Stimulated activated CD8-positive, alpha-beta memory T cell treated with anti-CD3 and anti-CD28 coated beads, Interleukin-7, amount 100 ng/mL, for 4 hours (primary cell): ENCODE data around the gene SLC25A47.

Experiments used
- DNase-seq, 2 donors: peaks; one replicate each; pipeline ENCODE4 v3.0.0-alpha.2; 2020; ENCODE audit warnings: low read depth in 2 of 2

Gene SLC25A47

GRCh38 chr14:100346306-100347091 is 23.4 kb downstream of the SLC25A47 start:
- no peak for DNase-seq

DNA sequence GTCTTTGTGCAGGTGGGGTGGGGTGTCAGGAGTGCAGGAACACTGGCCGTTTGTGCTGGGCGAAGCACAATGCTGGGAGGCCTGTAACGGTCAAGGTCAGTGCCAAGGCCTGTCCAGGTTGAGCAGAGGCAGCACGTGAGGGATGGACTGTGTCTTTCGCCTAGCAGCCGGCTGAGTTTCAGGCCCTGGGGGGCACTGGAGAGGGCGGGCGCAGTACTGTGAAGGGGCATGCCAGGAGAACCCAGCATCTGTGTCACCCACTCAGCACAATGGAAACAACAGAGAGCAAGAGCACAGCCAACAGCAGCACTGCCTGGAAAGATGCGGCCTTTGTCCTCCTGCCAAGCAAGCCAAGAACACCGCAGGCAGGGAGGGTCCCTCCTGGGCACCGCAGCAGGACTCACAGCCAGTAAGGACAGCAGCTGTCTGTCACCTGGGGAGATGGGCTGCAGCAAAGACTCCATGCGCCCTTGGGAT is 25.2 kb downstream of the SLC25A47 start:
- no peak for DNase-seq

GRCh38 chr14:100348784-100349685 is 25.9 kb downstream of the SLC25A47 start:
- no peak for DNase-seq

DNA sequence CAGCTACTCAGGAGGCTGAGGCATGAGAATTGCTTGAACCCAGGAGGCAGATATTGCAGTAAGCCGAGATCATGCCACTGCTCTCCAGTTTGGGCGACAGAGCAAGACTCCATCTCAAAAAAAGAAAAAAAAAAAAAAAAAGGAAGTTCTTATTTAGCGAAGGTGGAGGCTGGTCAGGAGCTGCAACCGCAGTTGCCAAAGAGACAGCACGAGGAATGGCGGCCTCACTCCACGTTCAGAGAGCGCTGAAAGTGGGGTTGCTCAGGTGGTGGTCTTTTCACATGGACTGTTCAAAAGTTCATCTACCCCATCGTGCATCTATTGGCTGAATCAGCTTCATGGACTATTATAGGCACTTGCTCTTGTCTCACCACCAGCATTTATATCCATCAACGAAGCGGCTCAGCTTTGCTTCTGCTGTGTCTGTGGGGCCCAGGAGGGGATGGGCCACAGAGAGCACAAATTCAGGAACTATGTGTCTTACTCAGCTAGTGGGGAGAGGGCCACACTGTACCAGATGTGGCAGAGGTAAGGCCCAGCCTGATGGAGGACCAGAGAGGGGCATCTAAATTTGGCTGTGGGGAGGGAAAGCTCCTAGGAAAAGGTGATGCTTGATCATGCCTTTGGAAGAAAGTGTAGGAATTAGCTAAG is 27.3 kb downstream of the SLC25A47 start:
- no peak for DNase-seq

DNA sequence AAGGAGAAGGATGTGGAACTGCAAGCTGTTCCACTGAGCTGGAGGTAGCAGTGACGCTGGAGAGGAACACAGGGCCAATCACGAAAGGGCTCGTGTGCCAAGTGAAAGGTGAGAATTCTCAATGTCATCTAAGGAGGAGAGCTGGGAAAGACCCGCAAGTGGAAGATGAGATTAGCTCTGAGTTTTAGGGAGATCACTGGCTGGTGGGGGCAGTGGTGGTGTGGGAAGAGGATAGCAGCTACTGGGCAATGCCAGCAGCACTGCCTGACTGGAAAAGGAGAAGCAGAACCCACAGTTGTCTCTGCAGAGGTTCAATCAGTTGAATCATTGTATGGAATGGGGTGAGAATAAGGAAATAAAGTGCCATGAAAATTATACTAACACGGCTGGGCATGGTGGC is 27.8 kb downstream of the SLC25A47 start:
- no peak for DNase-seq

GRCh38 chr14:100358396-100358795 is 35.3 kb downstream of the SLC25A47 start:
- DNase-seq, result no peak

DNA sequence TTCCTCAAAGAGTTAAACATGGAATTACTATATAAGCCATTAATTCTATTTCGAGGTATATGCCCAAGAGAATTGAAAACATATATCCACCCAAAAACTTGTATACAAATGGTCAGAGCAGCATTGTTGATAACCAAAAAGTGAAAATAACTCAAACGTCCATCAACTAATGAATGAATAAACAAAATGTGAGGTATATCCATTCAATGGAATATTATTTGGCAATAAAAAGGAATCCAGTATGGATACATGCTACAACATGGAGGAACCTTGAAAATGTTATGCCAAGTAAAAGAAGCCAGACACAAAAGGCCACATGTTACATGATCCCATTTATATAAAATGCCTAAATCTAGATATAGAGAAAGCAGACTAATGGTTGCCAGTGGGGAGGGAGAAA is 36.0 kb downstream of the SLC25A47 start:
- no peak for DNase-seq

DNA sequence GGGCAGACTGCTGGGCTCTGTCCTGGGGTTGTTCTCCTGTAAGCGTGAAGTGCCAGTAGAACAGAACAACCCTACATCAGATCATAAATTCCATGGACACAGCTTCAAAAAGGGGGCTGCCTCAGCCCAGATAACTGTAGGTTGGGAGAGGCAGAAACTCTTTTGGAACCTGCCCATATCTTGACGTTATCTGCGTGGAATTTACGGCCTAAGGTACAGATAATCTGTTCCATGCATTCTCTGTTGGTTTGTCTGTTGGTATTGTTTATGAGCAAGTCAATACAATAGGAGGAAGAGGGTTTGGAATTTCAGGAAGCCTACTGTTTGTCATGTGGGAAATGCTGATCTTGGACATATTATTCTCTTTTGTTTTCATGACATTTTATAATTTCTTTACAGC is 36.7 kb downstream of the SLC25A47 start:
- DNase-seq, result no peak

DNA sequence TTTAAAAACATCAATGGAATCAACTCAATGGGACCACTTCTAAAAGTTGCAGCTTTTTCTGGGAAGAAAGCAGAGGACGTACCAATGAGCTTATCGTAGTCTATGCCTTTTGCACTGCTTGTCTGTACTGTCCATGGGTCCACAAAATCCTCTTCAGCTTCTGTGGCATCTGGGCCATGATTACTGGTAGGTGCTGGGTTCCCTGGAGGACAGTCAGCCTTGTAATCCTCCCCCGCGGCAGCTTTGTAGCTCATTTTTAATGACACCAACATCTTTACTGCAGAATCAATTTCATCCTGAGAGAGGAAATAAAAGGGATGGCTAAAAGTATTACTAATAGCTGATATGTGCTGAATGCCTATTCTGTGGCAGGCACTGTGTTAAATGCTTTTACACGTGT is 38.5 kb downstream of the SLC25A47 start:
- no peak for DNase-seq

DNA sequence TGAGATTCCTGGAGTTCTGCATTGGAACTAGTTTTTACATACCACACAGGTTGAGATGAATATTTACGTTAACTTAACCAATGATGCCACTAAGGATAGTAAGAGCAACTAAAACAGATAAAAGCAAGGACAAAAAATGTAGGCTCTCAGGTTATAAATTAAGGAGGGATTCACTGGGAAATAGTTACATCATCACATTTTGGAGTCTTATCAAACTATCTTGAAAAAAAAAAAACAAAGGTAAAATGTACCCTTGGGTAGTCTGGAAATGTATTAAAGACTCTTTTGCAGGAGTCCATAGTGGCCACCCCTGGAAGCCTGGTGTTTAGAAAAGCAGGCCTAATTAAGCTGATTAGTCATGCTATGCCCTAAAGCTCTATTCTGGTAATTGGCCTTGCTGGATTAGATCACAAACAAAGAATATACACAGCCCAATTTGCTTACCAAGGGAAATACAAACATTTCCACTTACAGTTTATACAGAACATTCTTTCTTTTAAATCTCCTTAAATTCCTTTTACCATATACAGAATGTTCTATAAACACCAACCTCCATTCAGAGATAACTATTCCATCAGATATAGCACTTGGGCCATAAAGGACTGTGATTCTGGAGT is 39.3 kb downstream of the SLC25A47 start:
- no peak for DNase-seq

DNA sequence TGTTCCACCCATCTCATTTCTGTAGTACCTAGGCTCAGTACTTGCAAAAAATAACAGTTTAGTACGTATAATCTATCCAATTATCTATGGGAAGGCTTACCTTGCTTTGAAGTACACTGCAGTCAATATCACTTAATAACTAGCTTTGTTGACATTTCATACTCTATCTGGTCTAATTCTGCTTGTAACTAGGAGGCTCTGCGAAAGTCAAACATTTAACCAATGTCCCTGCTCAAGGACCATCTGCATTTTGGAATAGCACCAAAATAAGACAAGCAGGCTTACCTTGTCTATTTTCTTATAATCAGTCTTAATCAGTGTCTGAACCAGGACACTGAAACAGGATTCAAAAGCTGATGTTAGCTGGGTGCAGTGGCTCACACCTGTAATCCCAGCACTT is 39.9 kb downstream of the SLC25A47 start:
- DNase-seq, result no peak

- DNase-seq, result no peak
These were observed 41.3 kb downstream of the SLC25A47 start for GRCh38 chr14:100364403-100364802.

DNA sequence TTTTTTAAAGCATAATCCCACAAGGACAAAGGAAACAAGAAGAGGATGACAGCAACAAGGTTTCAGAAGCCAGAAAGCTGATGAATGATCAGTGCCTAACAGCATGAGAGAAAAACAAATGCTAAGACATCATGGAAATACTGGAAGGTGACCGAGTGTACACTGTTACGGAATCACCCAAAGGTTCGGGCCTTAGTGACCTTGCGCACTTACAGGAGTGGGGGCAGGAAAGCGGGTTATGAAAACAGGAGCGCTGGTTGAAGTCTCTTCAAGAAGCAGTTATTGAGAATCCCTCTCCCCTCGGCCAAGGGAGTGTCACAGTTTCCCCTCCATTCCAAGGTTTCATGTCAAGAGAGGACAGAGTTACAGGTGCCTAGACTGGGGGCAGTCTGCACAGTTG is 42.6 kb downstream of the SLC25A47 start:
- DNase-seq, result no peak

DNA sequence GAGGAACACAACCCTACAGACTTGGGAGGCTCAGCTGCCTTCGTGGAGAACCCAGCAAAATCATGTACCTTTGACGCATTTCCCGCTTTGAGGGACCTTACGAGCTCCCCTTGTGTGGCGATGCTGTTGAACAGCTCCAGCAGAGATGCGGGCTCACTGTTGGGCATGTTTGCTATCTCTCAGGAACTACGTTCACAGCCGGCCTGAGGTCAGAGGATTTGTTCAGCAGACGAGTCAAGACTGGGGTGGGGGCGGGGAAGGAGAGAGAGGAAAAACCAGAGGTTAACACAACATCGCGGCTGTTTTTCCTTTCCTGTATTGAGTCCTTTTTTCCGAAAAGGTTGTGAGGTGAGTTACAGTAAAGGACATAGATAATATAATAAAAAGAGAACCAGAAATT is 45.9 kb downstream of the SLC25A47 start:
- no peak for DNase-seq

DNA sequence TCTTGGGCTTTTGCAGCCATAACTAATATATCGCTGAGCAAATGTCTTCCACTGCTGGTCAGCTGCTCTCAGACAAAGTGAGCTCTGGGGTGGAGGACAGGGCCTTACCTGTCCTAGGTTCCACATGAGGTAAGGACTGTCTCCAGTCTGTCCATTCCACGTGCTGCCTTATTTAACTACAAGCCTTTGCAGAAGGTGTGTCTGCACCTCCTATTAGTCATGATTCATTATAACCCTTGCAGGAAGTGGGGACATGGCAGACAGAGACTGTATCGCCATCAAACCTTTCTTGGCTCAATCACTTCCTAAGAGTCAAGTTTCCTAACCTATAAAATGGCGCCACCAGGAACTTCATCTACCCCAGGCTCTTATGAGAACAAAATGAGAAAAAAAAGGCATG is 46.9 kb downstream of the SLC25A47 start:
- DNase-seq, result no peak

DNA sequence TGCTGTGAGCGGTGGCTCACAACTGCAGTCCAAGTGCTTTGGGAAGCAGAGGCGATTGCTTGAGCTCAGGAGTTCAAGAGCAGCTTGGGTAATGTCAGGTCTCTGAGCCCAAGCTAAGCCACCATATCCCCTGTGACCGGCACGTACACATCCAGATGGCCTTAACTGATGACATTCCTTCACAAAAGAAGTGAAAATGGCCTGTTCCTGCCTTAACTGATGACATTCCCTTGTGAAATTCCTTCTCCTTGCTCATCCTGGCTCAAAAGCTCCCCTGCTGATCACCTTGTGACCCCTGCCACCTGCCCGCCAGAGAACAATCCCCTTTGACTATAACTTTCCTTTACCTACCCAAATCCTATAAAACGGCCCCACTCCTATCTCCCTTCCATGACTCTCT is 48.6 kb downstream of the SLC25A47 start:
- DNase-seq, result no peak

GRCh38 chr14:100372357-100373048 is 49.4 kb downstream of the SLC25A47 start:
- no peak for DNase-seq

DNA sequence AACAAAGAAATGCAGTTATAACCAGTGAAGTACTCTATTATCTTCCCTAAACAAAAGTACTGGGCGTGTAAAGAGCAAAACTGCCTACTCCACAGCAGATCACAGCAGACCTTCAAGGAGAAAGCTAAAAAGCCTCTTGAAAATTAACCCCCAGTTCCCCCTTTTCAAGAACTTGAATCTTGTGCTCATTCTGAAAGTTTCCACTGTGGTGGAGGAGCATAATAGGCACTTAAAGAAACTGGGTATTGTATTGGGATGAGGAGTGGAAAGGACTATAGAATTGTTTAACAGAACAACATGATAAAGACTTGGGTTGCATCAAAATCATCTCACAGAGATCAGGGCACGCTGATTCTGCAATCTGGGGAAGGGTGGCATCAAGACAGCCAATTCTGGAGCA is 51.1 kb downstream of the SLC25A47 start:
- DNase-seq, result no peak

DNA sequence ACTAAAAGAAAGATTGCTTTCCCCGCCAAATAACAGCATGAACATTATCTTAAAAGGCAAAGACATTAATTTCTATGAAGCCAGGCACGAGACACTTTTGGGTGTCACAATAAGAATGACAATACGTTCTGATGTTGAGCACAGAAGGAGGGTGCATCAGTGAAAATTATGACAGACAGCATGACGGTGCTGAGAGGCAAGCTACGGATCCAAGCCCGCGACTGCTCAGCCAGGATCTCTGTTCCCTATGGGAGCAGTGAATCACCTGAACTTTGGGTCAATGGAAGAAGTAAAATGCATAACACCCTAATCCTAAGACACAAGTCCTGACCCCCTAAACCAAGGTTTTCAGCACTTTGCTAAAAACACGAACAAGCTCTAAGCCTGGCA is 51.7 kb downstream of the SLC25A47 start:
- no peak for DNase-seq

GRCh38 chr14:100375266-100375962 is 52.3 kb downstream of the SLC25A47 start:
- peak; percentile 76 to 82 for DNase-seq
